CD4-positive, alpha-beta T cell treated with Interleukin-2 at 100 ng/mL for 4 hours (primary cell): ENCODE measurements around the gene ZMYM4.

Experiments used
- DNase-seq: peaks from one replicate; pipeline ENCODE4 v3.0.0-alpha.2; 2020; ENCODE audit warnings: low spot score

ZMYM4 gene

DNA sequence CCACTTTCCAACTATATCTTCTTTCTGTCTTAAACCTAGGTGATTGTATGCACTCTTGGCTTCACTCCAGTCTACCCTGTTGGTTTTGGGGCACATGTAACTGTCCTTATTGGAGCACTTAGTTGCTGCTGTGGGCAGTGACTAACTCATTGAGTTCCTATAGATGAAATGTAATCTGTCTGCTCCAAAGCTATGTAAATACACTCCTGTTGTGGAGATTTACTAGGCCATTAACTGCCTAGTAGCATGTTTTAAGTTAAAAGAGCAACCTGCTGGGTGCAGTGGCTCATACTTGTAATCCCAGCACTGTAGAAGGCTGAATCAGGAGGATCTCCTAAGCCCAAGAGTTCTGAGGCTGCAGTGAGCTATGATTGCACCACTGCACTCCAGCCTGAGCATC is 137.6 kb downstream of the ZMYM4 start:
- no peak for DNase-seq

GRCh38 chr1:35407743-35408142 is 139.2 kb downstream of the ZMYM4 start:
- DNase-seq, result no peak

DNA sequence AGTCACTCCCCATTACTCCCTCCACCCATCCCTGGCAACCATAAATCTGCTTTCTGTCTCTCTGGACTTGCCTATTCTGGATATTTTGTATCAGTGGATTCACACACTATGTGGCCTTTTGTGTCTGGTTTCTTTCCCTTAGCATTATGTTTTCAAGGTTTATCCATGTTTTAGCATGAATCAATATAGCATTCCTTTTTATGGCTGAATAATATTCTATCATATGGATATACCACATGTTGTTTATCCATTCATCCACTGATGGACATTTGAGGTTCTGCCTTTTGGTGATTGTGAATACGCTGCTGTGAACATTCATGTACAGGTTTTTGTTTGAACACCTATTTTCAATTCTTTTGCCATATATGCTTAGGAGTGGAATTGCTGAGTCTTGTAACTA is 140.4 kb downstream of the ZMYM4 start:
- DNase-seq, result no peak

- DNase-seq, result no peak
These were observed 157.6 kb downstream of the ZMYM4 start for GRCh38 chr1:35426097-35426586.

DNA sequence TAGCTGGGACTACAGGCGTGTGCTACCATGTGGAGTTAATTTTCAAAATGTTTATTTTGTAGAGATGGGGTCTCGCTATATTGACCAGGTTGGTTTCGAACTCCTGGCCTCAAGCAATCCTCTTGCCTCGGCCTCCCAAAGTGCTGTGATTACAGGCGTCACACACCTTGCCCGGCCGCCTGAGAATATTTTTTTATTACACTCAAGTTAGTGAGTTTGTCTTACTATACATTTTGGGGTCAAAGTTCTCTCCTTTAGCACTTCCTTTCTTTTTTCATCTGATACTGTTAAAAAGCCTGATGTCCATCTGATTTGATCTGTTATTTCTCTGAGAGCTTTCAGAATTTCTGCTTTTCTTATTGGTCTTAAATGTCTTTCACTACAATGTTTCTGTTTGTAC is 159.9 kb downstream of the ZMYM4 start:
- DNase-seq, result no peak

GRCh38 chr1:35430762-35431161 is 162.3 kb downstream of the ZMYM4 start:
- no peak for DNase-seq

- DNase-seq, result no peak
These were observed 162.7 kb downstream of the ZMYM4 start for GRCh38 chr1:35431173-35431599.

DNA sequence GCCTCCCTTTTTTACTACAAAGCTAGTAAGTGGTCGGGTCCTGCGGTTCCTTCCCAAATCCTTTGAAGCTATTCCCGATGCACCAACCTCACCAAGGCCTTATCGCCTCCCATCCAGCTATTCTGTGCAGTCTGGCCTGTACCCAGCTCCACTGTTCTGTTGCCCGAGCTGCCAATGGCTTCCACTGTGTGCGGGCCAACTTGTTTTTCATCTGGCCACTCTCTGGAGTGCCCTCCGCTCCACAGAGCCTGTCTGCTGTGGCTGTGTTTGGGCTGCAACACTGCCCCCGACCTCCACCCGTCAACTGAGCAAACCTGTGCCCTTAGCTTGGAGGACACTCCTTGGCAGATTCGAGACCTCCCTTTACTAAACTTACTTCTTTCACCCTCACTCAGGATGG is 163.7 kb downstream of the ZMYM4 start:
- DNase-seq, result no peak

DNA sequence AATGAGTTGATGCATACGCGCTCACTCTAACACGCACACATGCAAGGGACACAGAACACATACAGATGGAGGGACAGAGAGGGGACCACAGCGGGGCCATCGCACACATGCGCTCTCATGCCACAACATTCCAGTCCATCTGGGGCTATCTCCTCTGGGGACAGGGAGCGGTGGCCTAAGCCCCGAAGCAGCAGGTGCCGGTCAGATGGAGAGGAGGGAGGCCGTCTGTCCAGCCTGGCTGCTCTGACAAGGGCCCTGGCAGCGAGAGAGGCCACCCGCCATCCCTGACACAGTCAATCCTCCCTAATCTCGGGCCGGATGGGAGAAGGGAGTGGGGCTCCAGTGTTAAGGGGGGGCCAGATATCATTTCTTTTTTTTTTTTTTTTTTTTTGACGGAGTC is 165.2 kb downstream of the ZMYM4 start:
- DNase-seq, result no peak

- no peak for DNase-seq
These were observed 166.2 kb downstream of the ZMYM4 start for GRCh38 chr1:35434703-35435102.

DNA sequence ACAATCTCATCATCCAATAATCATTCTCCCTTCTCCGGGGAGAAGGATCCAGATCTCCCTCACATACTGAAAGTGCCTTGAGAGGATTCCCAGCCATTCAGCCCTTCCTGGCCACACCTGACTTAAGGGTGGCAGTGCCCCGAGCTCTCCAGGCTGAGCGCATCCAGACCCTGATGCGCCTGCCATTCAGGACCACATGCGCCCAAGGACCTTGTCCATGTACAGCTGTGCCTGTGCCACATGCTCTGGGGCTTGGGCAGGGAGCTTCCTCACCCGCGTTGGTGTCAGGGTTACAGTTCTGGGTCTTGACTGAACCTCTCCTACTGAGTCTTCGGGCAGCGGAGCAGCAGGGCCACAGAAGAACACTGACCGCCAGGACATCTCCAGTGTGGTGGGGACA is 167.6 kb downstream of the ZMYM4 start:
- no peak for DNase-seq

DNA sequence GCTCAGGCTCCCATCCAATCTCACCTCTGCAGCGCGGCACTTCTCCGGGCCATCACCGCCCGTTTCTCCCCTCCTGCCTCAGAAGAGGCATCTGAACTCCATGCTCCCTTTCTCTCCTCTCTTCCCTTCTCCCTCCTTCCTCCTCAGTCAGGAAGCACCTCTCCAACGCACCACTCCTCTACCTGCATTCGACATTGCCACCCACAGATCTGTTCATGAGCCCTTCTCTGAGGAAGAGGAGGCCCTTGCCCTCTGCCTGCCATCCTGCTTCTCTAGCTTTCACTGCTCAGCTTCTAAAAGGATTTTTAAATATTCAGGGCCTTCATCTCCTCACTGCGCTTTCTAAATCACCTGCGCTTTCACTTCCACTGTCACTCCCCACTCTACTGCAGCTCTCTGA is 168.7 kb downstream of the ZMYM4 start:
- no peak for DNase-seq

DNA sequence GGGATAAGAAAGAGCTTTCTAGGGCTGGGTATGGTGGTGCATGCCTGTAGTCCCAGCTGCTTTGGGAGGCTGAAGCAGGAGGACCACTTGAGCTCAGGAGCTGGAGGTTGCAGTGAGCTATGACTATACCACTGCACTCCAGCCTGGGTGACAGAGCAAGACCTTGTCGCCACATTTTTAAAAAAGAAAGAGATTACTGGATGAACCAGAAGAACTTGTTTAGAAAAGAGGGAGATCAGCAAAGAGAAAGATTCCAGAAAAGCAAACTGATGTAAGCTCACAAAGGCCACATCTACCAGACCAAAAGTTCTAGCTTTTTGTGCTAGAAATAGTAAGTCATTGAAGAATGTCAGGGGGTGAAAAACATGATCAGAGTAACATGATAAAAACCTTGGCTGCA is 171.1 kb downstream of the ZMYM4 start:
- DNase-seq, result no peak

GRCh38 chr1:35441926-35442579 is 173.5 kb downstream of the ZMYM4 start:
- DNase-seq, result no peak

DNA sequence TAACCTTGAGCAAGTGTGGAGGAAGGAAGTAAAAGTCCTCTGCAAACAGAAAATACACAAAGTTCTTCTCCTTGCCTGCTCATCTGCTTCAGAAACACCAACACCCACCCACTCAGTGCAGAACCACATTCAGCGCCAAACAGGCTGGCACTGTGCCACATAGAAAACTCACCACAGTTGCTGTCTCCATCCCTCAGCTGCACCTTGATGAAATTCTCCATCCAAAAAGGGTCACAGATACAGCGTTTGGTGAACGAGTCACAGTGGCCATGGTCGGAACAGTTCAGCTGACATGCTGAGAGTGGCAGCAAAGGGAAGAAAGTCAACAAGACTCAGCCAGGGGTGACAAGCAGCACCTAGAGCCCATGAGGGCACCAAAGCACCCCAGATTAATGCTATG is 174.2 kb downstream of the ZMYM4 start:
- DNase-seq, result no peak

DNA sequence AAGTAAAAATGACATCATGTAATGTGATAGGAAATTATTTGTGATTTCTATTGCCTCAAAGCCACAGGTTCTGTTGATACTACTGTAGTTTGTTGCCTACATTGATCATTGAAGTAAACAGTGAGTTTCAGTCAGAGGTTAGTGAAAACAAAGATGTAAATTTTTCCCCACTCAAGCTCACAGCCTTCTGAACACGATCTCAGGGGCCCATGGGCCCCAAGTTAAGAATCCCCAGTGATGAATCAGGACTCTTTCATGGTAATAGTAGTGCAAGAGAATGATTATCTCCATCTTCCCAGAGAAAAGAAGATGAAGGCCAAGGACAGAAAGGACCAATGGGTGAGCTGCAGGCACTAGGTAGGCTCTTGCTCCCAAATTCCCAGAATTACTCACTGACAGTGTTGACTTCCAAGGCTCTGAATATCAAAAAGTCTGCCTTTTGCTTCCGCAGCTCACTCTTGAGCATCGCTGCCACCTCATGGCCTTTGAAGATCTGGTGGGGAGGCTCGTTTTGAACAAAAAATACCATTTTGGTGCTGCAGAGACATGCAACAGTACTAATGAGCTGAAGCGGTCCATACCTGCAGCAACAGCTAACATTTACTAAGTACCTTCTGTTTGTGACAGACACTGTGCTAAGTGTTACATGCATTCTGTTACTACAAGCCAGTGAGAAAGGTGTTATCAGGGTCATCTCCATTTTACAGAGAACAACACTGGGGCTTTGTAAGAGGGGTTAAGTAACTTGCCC is 175.4 kb downstream of the ZMYM4 start:
- no peak for DNase-seq

- no peak for DNase-seq
These were observed 175.9 kb downstream of the ZMYM4 start for GRCh38 chr1:35444519-35444774.

- DNase-seq, result no peak
These were observed 178.8 kb downstream of the ZMYM4 start for GRCh38 chr1:35447278-35447677.

- no peak for DNase-seq
These were observed 179.9 kb downstream of the ZMYM4 start for GRCh38 chr1:35448344-35448801.

GRCh38 chr1:35449334-35450008 is 181.0 kb downstream of the ZMYM4 start:
- no peak for DNase-seq

DNA sequence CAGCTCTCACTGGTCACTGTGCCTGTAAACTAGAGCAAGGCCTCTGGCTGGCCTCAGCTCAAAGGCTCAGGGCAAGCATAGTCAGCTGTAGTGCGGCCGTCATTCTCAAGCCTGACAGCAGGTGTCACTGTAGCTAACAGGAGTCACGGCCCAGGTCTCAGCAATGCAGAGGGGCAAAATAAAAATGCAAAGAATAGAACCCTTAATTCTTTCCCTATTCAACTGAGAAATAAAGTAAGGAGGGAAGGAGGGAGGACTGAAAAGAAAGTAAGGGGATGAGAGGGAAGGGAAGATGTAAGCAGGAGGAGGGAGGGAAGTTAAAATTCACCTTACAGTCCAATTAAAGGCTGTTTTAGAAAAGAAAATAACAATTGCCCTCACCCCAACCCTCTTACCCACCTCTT is 182.6 kb downstream of the ZMYM4 start:
- DNase-seq, result peak; percentile 80

- no peak for DNase-seq
These were observed 183.7 kb downstream of the ZMYM4 start for GRCh38 chr1:35452106-35452774.

- no peak for DNase-seq
These were observed 184.5 kb downstream of the ZMYM4 start for GRCh38 chr1:35453031-35453430.
